Gastrocnemius medialis (tissue), 4 donors: ENCODE data around the gene SLC17A9. TPM values are rescaled to one million over a fixed set of nuclear protein-coding genes. Genes with fewer than 3 reads are reported as not detected.

Experiments used
- ATAC-seq, 2 donors: fragments of 150-250 bp; one replicate each; pipeline ENCODE4 v1.9.1; 2016
- DNase-seq, 2 donors: peaks; one replicate each; pipeline ENCODE4 v3.0.0-alpha.2; 2019
- H3K27ac ChIP-seq, 4 donors: fragments of 200-600 bp; sonication (generic); 1 replicate in 1 of 4; 2 replicates in 3 of 4; pipeline ENCODE4 v1.5.1; 2016 to 2018; ENCODE audit warnings: mild to moderate bottlenecking in 2 of 4, moderate library complexity in 1 of 4
- H3K27me3 ChIP-seq, 3 donors: fragments of 200-600 bp; sonication (generic) in 2 of 3; 1 replicate in 1 of 3; 2 replicates in 2 of 3; pipeline versions ENCODE4 v1.5.1 to v1.6.0; 2016 to 2019; ENCODE audit warnings: mild to moderate bottlenecking in 1 of 3, moderate library complexity in 1 of 3
- H3K36me3 ChIP-seq, 2 donors: fragments of 200-600 bp; sonication (generic) in 1 of 2; one replicate each; pipeline ENCODE4 v1.5.1; 2017 to 2018
- H3K4me1 ChIP-seq, 2 donors: fragments of 200-600 bp; sonication (generic) in 1 of 2; one replicate each; pipeline ENCODE4 v1.5.1; 2016 to 2017; ENCODE audit warnings: mild to moderate bottlenecking in 2 of 2
- H3K4me3 ChIP-seq, 4 donors: fragments of 200-600 bp; sonication (generic) in 3 of 4; 1 replicate in 1 of 4; 2 replicates in 3 of 4; pipeline ENCODE4 v1.5.1; 2016 to 2019; ENCODE audit warnings: mild to moderate bottlenecking in 2 of 4
- H3K9me3 ChIP-seq, 3 donors: fragments of 200-600 bp; sonication (generic) in 2 of 3; 1 replicate in 1 of 3; 2 replicates in 2 of 3; pipeline ENCODE4 v1.5.1; 2016 to 2019
- CTCF ChIP-seq, 5 experiments: fragments of 450-650 bp in 3 of 5; fragments of 200-600 bp in 2 of 5; sonication (generic) in 2 of 5; IDR thresholded peaks in 4 of 5; conservative IDR thresholded peaks in 1 of 5; 1 replicate in 4 of 5; 2 replicates in 1 of 5; pipeline ENCODE4 v1.5.1; 2016 to 2019; ENCODE audit warnings: antibody characterized with exemption in 5 of 5, mild to moderate bottlenecking in 3 of 5, moderate library complexity in 3 of 5
- POLR2A ChIP-seq, 2 donors: fragments of 450-650 bp; IDR thresholded peaks; one replicate each; pipeline ENCODE4 v1.6.1; 2017; ENCODE audit warnings: antibody characterized with exemption in 2 of 2, mild to moderate bottlenecking in 2 of 2, moderate library complexity in 2 of 2
- in situ Hi-C, 4 donors: fragments of 200-750 bp; cut with MboI; loops; one replicate each; pipeline versions ENCODE4 v1.15.0 to v1.8.0; 2017; ENCODE audit warnings: low sequenced_read_pairs in 4 of 4
- intact Hi-C: fragments of 100-400 bp; cut with DNase I; formaldehyde crosslinking; loops from one replicate; pipeline ENCODE4 v1.15.1; 2023; ENCODE audit warnings: low total_unique reads
- total RNA-seq, 4 donors: library from RNA; depleted of rRNA; stranded (reverse); fragments of >200 nt; gene quantifications; one replicate each; pipeline versions ENCODE4 v1.1.0 to v1.2.3, GENCODE V29; 2016

SLC17A9 gene
- total RNA-seq, 4 donors from 2014 or later = 0.55 to 2.4 (median 1.2) TPM

DNA sequence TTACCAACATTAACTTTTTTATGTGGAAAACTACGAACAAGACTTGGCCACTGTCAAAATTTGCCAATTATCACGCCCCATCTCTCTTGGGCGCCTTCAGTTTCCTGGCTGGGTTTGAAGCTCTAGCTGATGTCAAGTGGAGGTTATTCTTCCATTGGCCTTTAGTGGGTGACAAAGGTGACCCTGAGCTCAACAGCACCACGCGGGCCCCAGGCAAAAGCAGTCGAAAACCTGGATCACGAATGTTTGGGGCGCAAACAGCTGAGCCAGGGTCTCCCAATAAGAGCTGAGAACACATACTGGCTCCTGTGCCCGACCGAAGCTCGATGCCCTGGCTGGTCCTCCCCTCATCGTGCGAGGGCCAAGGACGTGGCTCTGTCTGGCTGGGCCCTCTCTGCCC, 26.8 kb downstream of the SLC17A9 start:
- Histone ChIP-seq H3K9me3 (no peaks in the 10 kb centered on the region), H3K4me1 (no peaks in the 10 kb centered on the region), H3K36me3 (no peaks in the 10 kb centered on the region), H3K4me3 (no peak overlapping the region), H3K27me3 (peaks cover 70 to 94% (median 86%) of the 10 kb centered on the region in 3 donors), H3K27ac (no peak overlapping the region)
- in situ Hi-C loops = no loop called here
- intact Hi-C loops = no loop called here
- no peak for TF ChIP-seq POLR2A (IDR thresholded peaks at IDR 0.05)
- no peak for TF ChIP-seq CTCF (IDR thresholded peaks at IDR 0.05 in 4 of 5, conservative IDR thresholded peaks at IDR 0.05 in 1 of 5)
- ATAC-seq (no peak), DNase-seq (no peak)

- TF ChIP-seq CTCF (IDR thresholded peaks at IDR 0.05 in 4 of 5, conservative IDR thresholded peaks at IDR 0.05 in 1 of 5) = no peak
- no peak for TF ChIP-seq POLR2A (IDR thresholded peaks at IDR 0.05)
- Histone ChIP-seq H3K27me3 (peaks cover 68 to 93% (median 81%) of the 10 kb centered on the region in 3 donors), H3K9me3 (no peaks in the 10 kb centered on the region), H3K27ac (no peak overlapping the region), H3K4me1 (no peaks in the 10 kb centered on the region), H3K4me3 (no peak overlapping the region), H3K36me3 (no peaks in the 10 kb centered on the region)
- no peak for DNase-seq
- intact Hi-C loops = loop anchor here (10.0 kb wide), 1 partner anchor 1115 kb away; no protein-coding TSS in a partner anchor
- no peak for ATAC-seq
- in situ Hi-C loops = no loop called here
Observed at GRCh38 chr20:62979876-62980373, 27.4 kb downstream of the SLC17A9 start.

DNA sequence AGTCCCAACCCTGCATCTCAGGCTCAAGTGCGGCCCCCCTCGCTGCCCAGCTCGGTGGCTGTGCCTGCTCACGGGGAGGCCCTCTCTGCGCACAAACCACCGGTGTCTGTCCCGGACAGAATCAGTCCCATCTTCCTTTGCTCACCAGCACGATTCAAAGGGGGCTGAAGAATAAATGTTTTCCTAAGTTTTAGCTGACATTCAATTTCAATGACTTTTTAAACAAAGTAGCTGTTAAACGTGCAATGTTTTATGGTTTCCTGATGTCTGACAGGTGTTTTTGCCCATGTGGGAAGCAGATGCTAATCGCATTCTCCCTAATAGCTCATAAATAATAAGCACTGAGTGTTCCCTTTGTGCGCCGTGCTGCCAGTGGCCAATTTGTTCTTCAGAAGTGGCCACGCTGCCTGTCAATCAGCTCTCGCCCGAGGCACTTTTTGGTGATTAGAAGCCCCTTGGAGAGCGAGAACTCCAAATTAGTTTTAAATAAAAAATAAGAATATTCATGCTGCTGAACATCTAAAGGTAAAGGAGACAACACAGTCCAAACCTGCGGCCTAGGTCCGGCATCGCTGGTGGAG, 28.0 kb downstream of the SLC17A9 start:
- no peak for ATAC-seq
- DNase-seq = no peak
- Histone ChIP-seq H3K36me3 (no peaks in the 10 kb centered on the region), H3K4me1 (no peaks in the 10 kb centered on the region), H3K9me3 (no peaks in the 10 kb centered on the region), H3K27me3 (peaks cover 63 to 91% (median 80%) of the 10 kb centered on the region in 3 donors), H3K4me3 (no peak overlapping the region), H3K27ac (no peak overlapping the region)
- intact Hi-C loops = loop anchor here (10.0 kb wide), 1 partner anchor 1114 kb away; no protein-coding TSS in a partner anchor
- in situ Hi-C loops = no loop called here
- TF ChIP-seq CTCF (IDR thresholded peaks at IDR 0.05 in 4 of 5, conservative IDR thresholded peaks at IDR 0.05 in 1 of 5) (no peak), POLR2A (IDR thresholded peaks at IDR 0.05) (no peak)

DNA sequence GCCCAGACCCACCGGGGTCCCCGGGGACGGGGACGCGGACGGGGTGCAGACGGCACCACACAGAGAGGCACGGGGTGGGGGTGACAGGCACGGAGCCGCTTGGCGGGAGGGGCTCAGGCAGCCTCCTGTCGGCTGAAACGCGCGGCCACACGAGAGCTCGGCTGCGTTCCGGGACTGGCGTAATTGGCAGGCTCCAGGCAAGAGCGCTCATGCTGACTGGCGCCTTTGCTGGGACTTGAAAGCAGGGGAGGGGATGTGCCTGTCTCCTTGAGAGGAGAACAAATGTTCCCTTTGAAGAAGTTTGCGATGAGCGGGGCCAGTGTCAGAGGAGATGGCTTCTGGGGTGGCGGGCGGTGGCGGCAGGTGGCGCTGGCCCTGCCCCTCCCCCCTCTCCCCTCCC, 28.5 kb downstream of the SLC17A9 start:
- DNase-seq (no peak), ATAC-seq (no peak)
- Histone ChIP-seq H3K4me1 (no peaks in the 10 kb centered on the region), H3K36me3 (no peaks in the 10 kb centered on the region), H3K4me3 (no peak overlapping the region), H3K27ac (no peak overlapping the region), H3K27me3 (peaks cover 62 to 87% (median 78%) of the 10 kb centered on the region in 3 donors), H3K9me3 (no peaks in the 10 kb centered on the region)
- intact Hi-C loops = loop anchor here (10.0 kb wide), 1 partner anchor 1114 kb away; no protein-coding TSS in a partner anchor
- in situ Hi-C loops = no loop called here
- TF ChIP-seq POLR2A (IDR thresholded peaks at IDR 0.05) (no peak), CTCF (IDR thresholded peaks at IDR 0.05 in 4 of 5, conservative IDR thresholded peaks at IDR 0.05 in 1 of 5) (no peak)
